Forelimb muscle (tissue), 1 donor: ENCODE data around the gene CCSER2. TPM values are rescaled to one million over a fixed set of nuclear protein-coding genes. Genes with fewer than 3 reads are reported as not detected.

Experiments
- DNase-seq: peaks from one replicate; pipeline ENCODE4 v3.0.0-alpha.2; 2013; ENCODE audit warnings: low read depth
- polyA plus RNA-seq: library from polyadenylated mRNA; unstranded; fragments of 120-200 nt; gene quantifications from one replicate; pipeline ENCODE4 v1.2.1, GENCODE V29; 2013; ENCODE audit not compliant: insufficient read length

CCSER2 gene
- polyA plus RNA-seq, 1 donor, result 57.9 TPM

GRCh38 chr10:84543948-84544347 lies 215.6 kb downstream of the CCSER2 start:
- no peak for DNase-seq

GRCh38 chr10:84545651-84546050 lies 217.3 kb downstream of the CCSER2 start:
- no peak for DNase-seq

GRCh38 chr10:84546609-84547008 lies 218.2 kb downstream of the CCSER2 start:
- no peak for DNase-seq

- no peak for DNase-seq
Observed at GRCh38 chr10:84547616-84548015, 219.2 kb downstream of the CCSER2 start.

GRCh38 chr10:84548869-84549268 lies 220.5 kb downstream of the CCSER2 start:
- no peak for DNase-seq

GRCh38 chr10:84549368-84550165 lies 221.2 kb downstream of the CCSER2 start:
- DNase-seq, result no peak

- no peak for DNase-seq
Observed at GRCh38 chr10:84550756-84551436, 222.5 kb downstream of the CCSER2 start.

GRCh38 chr10:84551437-84552120 lies 223.2 kb downstream of the CCSER2 start:
- no peak for DNase-seq

- no peak for DNase-seq
Observed at GRCh38 chr10:84552478-84552877, 224.1 kb downstream of the CCSER2 start.

- DNase-seq, result no peak
Observed at GRCh38 chr10:84562592-84562991, 234.2 kb downstream of the CCSER2 start.

GRCh38 chr10:84563355-84563754 lies 235.0 kb downstream of the CCSER2 start:
- no peak for DNase-seq

GRCh38 chr10:84563868-84564267 lies 235.5 kb downstream of the CCSER2 start:
- no peak for DNase-seq

GRCh38 chr10:84565881-84566582 lies 237.6 kb downstream of the CCSER2 start:
- DNase-seq, result no peak

GRCh38 chr10:84567133-84567532 lies 238.7 kb downstream of the CCSER2 start:
- no peak for DNase-seq

Other genes starting within 250 kb of the CCSER2 start
- gene GHITM, start 189.1 kb upstream of the CCSER2 start, polyA plus RNA-seq, result 114 TPM
- not detected for gene GPR15LG, start 154.8 kb upstream of the CCSER2 start, polyA plus RNA-seq
- 0.96 TPM for gene CDHR1, start 134.1 kb upstream of the CCSER2 start, polyA plus RNA-seq
- gene LRIT2, start 103.0 kb upstream of the CCSER2 start, polyA plus RNA-seq, result not detected
- gene LRIT1, start 87.0 kb upstream of the CCSER2 start, polyA plus RNA-seq, result not detected
- 19.2 TPM for gene RGR, start 83.5 kb upstream of the CCSER2 start, polyA plus RNA-seq